Cortex of kidney (tissue), 1 donor: ENCODE data around the gene SERTAD4.
"Not testable (repeated sequence)": the region's sequence is repeated elsewhere in the genome, so short reads cannot be mapped to it uniquely, and the experiment has no call there.

Experiments
- DNase-seq: peaks from one replicate; lab custom pipeline; 2025; lab: John Stamatoyannopoulos, UW

SERTAD4 gene

DNA sequence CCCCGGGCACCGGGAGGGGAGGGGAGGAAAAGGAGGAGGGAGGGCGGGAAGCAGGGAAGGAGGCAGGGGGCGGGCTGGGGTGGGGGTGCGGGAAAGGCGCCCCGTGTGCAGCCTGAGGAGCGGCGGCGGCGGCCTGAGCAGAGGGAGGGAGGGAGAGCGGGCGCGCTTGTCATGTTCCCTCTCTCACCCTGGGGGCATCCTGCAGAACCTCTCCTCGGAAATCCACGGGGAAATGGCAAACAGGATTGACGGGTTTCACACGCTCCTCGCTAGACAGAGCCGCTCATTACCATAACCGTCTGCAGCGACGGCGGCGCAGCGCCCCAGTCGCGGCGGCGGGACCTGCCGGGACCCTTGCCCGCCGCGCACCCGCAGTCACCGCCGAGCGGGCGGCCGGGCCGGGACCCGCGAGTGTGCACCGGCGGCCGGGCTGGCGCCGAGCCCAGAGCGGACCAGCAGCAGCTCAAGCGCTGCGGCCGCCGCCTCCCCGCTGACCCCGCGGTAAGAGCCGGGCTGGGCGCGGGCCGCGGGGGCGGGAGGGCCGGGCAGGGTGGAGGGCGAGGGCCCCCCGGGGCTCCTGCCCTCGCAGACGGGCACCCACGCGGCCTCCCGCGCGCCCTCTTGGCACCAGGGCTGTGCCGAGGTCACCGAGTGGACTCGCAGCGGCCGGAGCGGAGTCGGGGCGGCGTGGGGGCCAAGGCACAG, at the start of gene SERTAD4:
TSS of gene SERTAD4 (plus strand) at position 286 of the 705 bp plus-strand sequence. CDS start 5,165 bp downstream, outside the sequence.
- DNase-seq, result no peak

DNA sequence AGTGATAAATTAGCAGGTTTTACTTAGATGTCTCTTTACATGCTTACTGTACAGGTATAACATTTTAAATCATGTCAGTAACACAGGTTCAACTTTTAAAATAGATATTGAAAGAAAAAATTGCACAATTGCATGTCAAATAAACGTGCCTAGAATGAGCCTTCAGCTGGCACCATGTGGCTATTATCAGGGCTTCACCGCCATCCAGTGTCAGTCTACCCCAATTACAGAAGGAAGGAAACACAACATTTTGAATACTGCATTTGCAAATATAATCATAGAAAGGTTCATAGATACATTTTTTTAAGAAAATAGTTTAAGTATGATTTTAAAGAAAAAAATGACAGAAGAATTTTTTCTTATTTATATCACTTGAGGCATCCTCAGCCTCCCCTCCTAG, 47.5 kb upstream of the SERTAD4 start:
- no peak for DNase-seq

DNA sequence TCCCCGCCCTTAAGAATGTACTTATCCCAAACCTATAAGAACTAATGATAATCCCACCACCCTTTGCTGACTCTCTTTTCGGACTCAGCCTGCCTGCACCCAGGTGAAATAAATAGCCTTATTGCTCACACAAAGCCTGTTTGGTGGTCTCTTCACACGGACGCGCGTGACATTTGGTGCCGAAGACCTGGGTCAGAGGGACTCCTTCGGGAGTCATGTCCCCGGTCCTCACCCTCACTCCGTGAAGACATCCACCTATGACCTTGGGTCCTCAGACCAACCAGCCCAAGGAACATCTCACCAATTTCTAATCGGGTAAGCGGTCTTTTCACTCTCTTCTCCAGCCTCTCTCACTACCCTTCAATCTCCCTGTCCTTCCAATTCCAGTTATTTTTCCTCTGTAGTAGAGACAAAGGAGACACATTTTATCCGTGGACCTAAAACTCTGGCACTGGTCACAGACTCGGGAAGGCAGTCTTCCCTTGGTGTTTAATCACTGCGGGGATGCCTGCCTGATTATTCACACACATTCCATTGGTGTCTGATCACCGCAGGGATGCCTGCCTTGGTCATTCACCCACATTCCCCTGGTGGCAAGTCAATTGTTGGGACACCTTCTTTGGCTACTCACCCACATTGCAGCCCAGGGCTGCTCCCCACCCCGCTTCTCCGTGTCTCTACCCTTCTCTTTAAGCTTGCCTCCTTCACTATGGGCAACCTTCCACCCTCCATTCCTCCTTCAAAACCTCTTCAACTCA, 44.6 kb upstream of the SERTAD4 start:
- not testable (repeated sequence) for DNase-seq

DNA sequence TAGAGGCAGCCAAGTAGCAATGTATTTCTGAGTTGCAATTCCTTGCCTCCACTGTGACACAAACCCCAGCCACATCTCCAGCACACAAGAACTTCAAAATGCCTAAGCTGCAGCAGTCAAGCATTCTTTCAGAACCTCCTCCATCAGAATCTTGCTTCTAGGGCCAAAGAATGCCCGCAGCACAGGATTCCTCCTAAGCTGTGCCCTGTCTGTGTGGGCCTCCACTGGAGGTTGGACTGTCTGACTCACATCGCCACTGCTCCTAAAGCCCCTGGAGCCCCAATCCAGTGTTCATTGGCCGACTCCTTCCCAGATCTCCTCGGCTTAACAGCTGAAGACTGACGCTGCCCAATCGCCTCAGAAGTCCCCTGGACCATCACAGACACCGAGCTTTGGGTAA, 43.2 kb upstream of the SERTAD4 start:
- no peak for DNase-seq

DNA sequence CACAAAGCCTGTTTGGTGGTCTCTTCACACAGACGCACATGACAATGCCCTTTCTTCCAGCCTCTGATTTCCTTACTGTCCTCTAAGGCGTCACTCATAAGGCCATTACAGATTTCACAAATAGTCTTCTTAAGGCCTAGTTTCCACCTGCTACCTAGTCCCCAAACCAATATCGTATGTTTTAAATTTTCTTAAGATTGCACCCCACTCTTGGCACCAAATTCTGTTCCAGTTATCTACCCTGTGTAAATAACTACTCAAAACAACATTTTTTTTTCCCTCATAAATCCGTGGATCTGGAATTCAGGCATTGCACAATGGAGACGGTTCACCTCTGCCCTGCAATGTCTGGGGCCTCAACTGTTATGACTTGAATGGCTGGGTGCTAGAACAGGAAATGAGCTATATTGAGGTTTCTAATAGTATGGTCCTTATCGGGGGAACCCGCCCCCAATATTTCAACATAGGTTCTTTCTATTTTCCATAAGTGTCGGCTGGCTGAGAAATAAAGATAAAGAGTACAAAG, 36.9 kb upstream of the SERTAD4 start:
- DNase-seq, result no peak

DNA sequence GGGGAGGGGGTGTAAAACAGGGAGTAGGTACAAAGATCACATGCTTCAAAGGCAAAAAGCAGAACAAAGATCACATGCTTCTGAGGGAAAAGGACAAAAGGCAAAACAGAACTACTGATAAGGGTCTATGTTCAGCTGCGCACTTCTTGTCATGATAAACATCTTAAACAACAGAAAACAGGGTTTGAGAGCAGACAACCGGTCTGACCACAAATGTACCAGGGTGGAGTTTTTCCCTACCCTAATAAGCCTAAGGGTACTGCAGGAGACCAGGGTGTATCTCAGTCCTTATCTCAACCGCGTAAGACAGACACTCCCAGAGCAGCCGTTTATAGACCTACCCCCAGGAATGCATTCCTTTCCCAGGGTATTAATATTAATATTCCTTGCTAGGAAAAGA, 36.3 kb upstream of the SERTAD4 start:
- not testable (repeated sequence) for DNase-seq

DNA sequence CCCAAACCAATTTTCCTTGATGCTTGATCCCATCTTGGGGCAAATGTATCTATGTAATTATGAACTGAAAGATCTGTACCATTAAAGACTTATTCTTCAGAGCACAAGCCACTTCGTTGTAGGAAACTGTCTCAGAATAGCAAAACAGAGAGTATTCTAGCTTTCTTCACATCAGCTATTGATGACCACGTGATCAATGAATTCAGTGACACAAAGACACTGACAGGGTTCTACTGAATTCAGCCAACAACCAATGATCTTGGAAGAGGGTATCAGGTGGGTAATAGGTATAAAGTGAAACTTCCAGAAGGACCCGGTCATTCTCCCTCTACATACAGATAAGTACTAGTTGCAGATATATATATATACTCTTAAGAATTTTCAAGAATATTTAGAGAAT, 33.8 kb upstream of the SERTAD4 start:
- no peak for DNase-seq

DNA sequence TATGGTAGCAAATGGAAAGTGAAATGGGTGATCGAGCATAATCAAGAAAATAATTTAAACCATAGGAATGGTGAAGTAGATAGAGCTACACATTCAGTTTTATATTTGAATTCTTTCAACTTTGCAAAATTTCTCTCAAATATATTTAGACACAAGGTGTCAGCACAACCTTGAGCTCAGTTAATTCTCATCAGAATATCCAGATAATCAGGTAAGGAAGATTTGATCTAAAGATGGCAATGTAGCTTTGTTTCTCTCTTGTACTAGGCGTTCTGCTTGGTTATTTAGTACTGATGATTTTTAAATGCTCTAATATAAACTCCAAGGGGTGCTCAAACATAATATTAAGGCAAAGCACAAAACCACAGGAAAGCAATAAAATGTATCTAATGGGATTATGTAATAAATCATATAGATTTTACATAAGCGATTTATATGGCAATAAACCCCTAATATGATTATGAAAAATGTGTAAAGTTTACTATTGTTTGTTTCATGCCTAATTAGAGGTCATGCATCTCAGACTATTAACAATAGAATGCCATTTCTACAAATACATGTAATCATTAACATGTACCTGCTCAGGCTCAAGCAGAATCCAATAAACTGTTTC, 32.4 kb upstream of the SERTAD4 start:
- no peak for DNase-seq

DNA sequence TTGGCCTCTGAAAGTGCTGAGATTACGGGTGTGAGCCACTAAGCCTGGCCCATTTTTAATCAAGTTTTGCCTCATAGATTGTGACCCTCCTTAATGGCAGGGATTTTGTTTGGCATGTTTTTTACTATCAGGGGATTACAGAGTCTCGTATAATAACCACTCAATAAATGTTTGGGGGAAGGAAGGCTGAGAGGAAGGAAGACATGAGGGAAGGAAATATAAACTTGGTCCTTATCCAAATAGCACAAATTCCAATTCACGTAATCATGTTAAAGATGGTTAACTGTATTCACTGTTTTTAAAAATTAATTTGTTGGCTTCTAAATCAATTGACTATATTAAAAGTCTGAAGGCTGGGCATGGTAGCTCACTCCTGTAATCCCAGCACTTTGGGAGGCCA, 30.9 kb upstream of the SERTAD4 start:
- no peak for DNase-seq

DNA sequence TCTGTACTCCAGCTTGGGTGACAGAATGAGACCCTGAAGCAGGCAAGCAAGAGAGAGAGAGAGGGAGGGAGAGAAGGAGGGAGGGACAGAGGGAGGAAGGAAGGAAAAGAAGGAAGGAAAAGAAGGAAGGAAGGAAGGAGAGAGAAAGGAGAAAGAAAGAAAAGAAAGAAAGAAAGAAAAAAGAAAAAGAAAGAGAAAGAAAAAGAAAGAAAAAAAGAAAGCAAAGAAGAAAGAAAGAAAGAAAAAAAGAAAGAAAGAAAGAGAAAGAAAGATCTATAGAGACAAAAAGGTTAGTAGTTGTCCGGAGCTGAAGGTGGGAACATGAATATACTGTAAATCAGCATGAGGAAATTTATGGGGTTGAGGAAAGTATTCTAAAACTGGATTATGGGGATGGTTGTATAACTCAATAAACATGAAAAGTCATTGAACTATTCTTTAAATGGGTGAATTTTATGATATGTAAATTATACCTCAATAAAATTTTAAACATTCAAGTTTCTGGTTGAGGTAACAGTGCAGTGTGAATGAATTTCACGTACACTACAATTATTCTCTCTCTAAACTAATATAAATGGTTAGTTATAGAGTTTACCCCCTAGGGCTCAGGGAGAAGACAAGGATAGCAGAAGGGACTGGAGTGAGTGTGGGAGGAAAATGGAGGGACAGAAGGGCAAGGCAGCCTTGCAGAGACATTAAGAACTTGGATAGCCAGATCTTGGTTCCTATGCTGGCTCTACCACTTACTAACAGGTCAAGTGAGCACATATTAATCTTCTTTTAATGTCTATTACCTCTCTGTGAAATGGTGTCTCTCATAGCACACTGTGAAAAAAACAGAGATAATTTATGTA, 24.8 kb upstream of the SERTAD4 start:
- DNase-seq, result no peak

DNA sequence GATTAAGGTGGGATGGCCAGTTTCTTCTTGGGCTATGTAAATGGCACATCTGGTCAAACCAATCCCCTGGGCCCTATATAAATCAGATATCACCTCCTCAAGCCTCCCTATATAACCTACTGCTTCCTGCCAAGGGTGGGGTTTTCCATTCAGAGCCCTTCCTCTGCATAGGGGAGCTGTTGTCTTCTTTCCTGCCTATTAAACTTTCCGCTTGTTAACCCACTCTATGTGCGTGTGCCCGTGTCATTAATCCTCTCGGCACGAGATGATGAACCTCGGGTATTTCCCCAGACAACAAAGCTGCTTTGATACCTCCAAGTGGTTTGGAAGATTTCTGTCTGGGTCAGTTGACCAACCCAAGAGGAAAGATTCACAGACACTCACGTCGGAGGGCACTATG, 19.3 kb upstream of the SERTAD4 start:
- no peak for DNase-seq

DNA sequence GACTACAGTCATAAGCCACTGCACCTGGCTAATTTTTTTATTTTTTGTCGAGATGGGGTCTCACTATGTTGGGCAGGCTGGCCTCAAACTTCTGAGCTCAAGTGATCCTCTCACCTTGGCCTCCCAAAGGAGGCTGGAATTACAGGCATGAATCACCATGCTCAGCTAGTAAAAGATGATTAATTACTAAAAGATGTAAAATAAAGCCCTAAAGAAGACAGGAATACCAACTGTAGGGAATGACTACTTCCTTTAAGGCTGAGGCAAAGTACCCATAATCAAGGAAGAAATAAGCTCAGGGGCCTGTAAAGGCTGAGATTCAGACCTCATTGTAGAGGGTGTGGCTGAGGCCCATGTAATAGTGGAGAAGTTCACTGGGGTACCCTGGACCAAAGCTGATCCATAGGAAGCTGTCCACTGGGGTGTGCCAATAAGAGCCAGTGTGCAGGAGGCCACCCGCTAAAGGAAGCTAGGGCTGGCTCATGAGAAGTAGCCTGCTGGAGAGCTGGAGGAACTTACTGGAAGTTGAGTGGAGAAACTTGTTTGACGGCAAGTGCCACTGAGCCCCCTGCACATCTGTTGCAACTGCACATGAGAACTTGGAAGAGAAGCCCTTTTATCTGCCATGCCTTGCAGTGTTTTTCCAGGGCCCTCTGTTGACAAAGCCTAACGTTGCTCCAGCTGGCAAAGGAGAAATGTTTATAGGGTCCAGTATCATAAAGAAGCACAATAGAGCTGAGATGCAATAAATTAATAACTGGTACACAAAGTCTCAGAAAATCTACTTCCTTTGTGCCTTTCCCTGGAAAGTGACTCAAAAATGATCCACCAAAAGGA, 17.8 kb upstream of the SERTAD4 start:
- DNase-seq, result no peak

DNA sequence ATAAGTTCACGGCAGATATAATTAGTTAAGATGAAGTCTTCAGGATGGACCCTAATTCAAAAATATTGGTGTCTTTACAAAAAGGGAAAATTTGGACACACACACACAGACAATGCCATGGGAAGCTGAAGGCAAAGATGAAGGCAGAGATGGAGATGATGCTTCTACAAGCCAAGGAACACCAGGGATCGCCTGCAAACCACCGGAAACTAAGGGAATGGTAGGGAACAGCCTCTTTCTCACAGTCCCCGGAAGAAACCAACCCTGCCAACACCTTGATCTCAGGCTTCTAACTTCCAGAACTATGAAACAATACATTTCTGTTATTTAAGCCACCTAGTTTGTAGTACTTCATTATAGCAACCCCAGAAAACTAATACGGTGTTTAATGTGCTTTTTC, 15.1 kb upstream of the SERTAD4 start:
- DNase-seq, result no peak

DNA sequence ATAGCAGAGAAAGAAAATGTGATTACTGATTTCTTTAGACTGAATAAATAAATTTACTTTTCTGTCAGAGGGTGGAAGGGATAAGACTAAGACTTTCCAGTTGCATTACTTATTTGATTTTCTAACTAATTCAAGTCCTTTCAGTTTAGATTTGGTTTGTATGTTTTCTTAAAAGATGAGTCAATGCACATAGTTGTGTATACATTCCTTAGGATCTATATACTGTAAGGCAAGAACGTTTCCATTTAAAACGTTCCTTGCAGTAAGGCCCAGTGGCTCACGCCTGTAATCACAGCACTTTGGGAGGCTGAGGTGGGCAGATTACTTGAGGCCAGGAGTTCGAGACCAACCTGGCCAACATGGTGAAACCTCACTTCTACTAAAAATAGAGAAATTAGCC, 14.5 kb upstream of the SERTAD4 start:
- no peak for DNase-seq

DNA sequence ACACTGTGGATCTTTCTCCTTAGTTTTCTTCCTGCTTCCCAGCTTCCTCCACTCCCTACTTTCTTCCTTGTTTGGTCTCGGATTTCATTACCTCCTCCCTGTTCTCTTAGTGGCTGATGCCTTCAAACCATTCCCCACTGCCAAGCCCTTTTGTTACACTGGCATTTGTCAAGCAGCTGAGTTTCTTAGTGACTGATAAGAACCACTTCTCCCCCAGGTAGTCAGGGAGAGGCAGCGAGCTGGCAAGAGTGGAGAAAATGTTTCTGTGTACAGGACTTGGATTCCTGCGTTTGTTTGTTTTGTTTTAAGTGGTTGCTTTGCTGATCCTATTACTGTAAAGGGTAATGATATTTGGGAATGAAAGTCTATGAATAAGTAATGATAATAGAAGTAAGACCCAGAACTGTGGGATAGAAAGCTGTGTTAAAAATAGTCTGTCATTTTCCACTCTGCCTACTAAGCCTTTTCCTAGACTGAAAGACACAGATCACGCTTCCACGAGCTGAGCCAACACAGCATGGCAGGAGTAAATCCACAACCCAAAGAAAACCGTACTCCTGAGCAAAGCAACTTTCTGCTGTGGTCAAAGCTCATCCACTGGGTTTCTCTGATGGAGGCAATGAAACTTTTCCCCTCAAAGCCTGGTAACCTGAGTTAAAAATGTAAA, 10.1 kb upstream of the SERTAD4 start:
- no peak for DNase-seq

DNA sequence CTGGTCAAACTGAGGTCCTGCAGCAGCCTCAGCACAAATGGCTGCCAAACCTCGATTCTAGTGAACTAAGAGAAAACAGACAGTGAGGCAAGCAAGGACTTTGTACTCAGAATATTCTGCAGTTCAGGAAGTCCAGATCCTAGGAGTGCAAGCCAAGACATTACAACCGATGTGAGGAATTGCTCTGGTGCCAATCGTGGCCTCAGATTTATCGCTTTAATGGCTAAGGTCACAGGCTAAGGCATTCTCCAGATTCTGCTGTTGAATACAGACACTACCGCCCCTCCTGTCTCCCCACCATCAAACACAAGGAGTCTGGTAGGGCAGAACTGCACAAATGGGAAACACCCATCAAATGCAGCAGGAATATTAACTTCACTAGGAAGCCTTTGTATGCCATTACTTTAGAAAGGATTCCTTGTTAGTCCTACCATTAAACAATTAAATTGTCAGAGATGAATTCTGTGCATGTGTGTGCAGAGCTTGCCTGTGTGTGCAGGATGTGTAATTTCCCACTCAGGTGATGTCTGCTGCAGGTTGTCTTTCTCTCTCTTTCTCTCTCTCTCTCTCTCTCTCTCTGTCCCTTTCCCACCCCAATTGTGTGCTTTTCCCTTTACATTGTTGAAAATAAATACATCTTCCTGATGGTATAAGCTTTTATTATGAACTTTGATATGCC, 9.2 kb upstream of the SERTAD4 start:
- no peak for DNase-seq

DNA sequence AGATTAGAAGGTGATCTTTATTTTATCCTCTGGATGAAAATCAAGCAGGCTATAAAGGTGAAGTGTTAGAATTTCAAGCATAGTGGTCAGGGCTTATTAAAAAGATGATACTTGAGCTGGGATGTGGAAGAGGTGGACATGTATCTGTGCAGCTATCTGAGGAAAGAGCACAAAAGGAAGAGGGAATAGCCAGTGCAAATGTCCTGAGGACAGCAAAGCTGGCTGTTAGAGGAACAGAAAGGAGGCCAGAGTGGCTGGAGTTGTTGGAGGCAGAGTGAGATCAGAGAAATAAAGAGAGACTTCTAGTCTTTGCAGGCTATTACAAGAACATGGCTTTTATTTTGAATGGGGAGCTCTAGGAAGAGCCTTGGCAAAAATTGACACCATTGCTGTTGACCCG, 4.4 kb upstream of the SERTAD4 start:
- no peak for DNase-seq

DNA sequence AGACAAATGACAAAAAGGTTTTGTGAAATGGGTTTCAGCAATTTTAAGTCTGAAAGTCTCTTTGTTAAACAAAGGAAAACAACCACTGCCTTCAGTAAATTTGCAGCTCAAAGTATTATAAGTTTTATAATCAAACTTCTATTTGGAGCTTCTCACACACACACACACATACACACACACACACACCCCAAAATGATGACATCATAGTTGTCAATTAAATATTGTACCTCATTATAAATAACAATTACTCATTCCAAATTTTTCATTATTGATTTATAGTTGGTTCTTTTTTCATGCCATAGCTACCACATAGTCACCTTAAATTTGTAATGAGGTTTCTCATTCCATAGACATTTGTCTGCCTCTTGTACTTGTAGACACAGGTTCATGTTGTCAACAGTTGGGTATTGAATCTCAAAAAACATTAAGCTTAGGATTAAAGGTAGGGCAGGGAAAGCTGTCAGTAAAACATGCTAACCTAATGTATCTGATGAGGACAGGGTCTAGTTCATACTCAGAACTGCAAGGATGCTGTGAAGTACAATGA, 2.4 kb upstream of the SERTAD4 start:
- DNase-seq, result no peak

DNA sequence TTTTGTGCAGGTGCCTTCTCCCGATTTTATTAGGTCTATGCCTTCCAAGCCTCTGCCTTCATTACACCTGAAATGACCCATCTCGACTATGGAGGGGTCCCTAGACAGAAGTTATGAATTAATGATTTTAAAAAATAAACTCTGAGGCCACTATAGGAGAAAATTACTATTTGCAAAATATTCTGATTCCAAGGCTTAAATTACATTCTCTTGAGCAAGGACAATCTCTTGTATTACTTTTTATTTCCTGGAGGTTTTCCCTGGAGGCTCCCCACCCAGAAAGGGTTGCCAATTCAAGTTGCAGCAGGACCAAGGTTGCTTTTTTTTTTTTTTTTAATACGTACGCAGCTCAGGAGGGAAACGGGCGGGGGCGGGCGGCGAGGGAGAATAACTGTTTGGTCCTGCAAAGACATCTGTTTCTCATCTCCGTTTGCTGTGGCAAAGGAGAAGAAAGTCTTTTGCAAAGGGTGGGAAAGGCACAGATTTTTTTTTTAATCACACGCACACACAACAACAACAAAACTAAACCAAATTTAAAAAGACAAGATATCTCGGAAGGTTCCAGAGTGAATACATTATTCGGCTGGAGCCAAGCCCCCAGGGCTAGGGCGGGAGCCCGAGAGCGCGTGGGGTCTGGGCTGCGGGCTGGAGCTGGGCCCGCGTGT, 618 bp upstream of the SERTAD4 start:
- no peak for DNase-seq
